Endothelial cell of coronary artery (primary cell): ENCODE measurements around the gene NR0B1. TPM values are rescaled to one million over a fixed set of nuclear protein-coding genes. Genes with fewer than 3 reads are reported as not detected.

Source experiments
- total RNA-seq: library from RNA; depleted of rRNA; stranded (reverse); fragments of >200 nt; gene quantifications from 2 replicates; pipeline ENCODE4 v1.2.3, GENCODE V29; 2014

Gene NR0B1
- not detected in 2 replicates for total RNA-seq

GRCh38 chrX:30309139-30309571, at the start of gene NR0B1:
TSS of gene NR0B1 (minus strand) at chrX:30309390. CDS start at chrX:30309363, 27 bp downstream.

Other genes with a start within 250 kb of the NR0B1 start
- not detected in 2 replicates for gene MAGEB2, start 93.8 kb downstream of the NR0B1 start, total RNA-seq
- gene MAGEB3, start 78.7 kb downstream of the NR0B1 start, total RNA-seq, result not detected in 2 replicates
- gene MAGEB4, start 67.4 kb downstream of the NR0B1 start, total RNA-seq, result not detected in 2 replicates
- gene MAGEB1, start 62.2 kb downstream of the NR0B1 start, total RNA-seq, result not detected in 2 replicates